ENCODE measurements around the gene ARHGEF4. TPM values are rescaled to one million over a fixed set of nuclear protein-coding genes. Genes with fewer than 3 reads are reported as not detected.

The ARHGEF4 gene
- total RNA-seq, 1 donor from 2014 or later, result 9.3 TPM

DNA sequence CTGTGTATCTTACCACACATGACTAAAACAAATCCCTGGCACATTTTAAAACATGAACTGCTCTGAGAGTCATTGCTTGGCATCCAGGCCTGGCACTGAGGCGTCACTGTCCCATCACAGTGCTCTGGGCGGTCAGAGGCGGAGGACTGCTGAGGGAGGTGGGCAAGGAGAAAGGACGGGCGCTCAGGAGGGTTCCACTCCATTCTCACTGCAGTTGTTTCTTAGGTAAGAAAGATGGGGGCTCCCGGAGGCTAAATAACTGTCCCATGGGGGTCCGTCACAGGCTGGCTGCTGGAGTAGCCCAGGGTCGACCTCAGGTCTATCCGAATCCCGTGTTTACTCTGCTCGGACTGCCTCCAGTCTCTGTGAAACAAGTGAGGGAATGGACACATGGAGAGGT, 139.0 kb downstream of the ARHGEF4 start:
- Histone ChIP-seq H3K27me3 (ENCODE audit: control insufficient read depth, insufficient read depth, low read length) (no peaks in the 10 kb centered on the region), H3K36me3 (ENCODE audit: control insufficient read depth, insufficient read depth, low read length) (no peaks in the 10 kb centered on the region), H3K4me3 (ENCODE audit: low read depth, low read length) (no peak overlapping the region)
- no peak for DNase-seq (ENCODE audit: low read depth)
- TF ChIP-seq, protein P1, sequence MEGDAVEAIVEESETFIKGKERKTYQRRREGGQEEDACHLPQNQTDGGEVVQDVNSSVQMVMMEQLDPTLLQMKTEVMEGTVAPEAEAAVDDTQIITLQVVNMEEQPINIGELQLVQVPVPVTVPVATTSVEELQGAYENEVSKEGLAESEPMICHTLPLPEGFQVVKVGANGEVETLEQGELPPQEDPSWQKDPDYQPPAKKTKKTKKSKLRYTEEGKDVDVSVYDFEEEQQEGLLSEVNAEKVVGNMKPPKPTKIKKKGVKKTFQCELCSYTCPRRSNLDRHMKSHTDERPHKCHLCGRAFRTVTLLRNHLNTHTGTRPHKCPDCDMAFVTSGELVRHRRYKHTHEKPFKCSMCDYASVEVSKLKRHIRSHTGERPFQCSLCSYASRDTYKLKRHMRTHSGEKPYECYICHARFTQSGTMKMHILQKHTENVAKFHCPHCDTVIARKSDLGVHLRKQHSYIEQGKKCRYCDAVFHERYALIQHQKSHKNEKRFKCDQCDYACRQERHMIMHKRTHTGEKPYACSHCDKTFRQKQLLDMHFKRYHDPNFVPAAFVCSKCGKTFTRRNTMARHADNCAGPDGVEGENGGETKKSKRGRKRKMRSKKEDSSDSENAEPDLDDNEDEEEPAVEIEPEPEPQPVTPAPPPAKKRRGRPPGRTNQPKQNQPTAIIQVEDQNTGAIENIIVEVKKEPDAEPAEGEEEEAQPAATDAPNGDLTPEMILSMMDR (IDR thresholded peaks at IDR 0.05; ENCODE audit: insufficient read depth, low read length, poor library complexity, severe bottlenecking), result no peak

DNA sequence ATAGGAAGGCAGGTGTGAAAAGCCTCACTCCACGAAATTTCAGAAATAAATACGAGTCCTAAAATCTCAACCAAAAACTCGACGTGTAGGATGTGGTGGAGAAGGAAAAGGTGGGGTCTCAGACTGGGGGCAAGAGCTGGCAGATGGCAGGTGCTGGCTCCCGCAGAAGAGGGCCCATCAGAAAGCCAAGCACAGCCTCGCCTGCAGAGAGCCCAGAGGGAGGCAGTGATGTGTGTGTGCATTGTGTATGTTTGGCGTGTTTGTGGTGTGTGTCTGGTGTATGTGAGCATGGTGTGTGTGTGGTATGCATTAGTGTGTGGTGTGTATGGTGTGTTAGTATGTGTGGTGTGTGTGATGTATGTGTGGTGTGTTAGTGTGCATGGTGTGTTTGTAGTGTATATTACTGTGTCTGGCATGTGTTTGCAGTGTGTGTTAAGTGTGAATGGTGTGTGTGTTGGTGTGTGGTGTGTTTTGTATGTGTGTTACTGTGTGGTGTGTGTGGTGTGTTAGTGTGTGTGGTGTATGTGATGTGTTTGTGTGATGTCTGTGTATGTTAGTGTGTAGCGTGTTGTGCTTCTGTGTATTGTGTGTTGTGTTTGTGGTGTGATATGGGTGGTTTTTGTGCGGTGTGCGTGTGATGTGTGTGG, 140.0 kb downstream of the ARHGEF4 start:
- TF ChIP-seq, protein P1 (IDR thresholded peaks at IDR 0.05; ENCODE audit: insufficient read depth, low read length, poor library complexity, severe bottlenecking), result no peak
- Histone ChIP-seq H3K36me3 (ENCODE audit: control insufficient read depth, insufficient read depth, low read length) (no peaks in the 10 kb centered on the region), H3K27me3 (ENCODE audit: control insufficient read depth, insufficient read depth, low read length) (no peaks in the 10 kb centered on the region), H3K4me3 (ENCODE audit: low read depth, low read length) (no peak overlapping the region)
- DNase-seq (ENCODE audit: low read depth), result no peak

DNA sequence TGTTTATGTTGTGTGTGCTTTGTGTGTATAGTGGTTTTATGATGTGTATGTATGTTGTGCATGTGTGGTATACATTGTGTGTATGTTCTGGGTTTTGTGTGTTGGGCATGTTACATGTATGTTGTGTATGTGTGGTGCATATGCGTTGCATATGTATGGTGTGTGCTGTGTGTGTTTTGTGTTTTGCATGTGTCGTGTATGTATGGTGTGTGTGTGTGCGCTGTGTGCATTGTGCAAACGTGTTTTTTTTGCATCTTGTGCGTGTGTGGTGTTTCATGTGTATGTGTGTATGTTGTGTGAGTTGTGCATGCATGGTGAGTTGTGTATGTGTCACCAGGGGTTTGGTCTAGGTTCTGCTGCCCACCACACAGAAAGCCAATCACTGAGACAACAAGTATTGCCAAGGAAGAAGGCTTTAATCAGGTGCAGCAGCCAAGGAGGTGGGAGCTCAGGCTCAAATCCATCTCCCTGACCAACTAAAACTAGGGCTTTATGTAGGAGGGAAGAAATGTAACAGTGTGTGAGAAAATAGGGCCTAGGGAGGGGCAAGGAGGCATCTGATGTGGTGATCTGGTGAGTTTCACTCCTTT, 140.8 kb downstream of the ARHGEF4 start:
- no peaks in the 10 kb centered on the region for H3K36me3 ChIP-seq (ENCODE audit: control insufficient read depth, insufficient read depth, low read length)

DNA sequence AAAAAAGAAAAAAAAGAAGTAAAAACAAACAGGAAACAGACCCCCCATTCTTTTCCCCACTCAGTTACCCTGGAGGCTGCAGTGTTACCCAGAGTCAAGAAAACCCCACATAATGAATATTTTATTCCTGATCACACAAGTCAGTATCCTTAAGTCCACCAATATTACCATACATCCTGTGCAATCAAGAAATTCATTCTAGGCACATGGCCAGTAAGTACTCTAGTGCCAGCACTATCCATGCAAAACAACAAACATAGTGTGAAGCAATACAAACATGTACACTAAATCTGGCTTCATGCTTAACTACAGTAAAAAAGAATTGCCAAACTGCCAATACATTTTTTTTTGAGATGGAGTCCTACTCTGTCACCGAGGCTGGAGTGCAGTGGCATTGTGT, 145.0 kb downstream of the ARHGEF4 start:
- TF ChIP-seq, protein P1 (IDR thresholded peaks at IDR 0.05; ENCODE audit: insufficient read depth, low read length, poor library complexity, severe bottlenecking), result no peak
- H3K27me3 ChIP-seq (ENCODE audit: control insufficient read depth, insufficient read depth, low read length), result no peaks in the 10 kb centered on the region
- no peaks in the 10 kb centered on the region for H3K36me3 ChIP-seq (ENCODE audit: control insufficient read depth, insufficient read depth, low read length)
- no peak overlapping the region for H3K4me3 ChIP-seq (ENCODE audit: low read depth, low read length)
- DNase-seq (ENCODE audit: low read depth), result no peak

More for the DNA sequence above, 140.8 kb downstream of the ARHGEF4 start:
- no peak for DNase-seq (ENCODE audit: low read depth)
- Histone ChIP-seq H3K27me3 (ENCODE audit: control insufficient read depth, insufficient read depth, low read length) (no peaks in the 10 kb centered on the region), H3K4me3 (ENCODE audit: low read depth, low read length) (no peak overlapping the region)
- TF ChIP-seq, protein P1 (IDR thresholded peaks at IDR 0.05; ENCODE audit: insufficient read depth, low read length, poor library complexity, severe bottlenecking), result no peak

DNA sequence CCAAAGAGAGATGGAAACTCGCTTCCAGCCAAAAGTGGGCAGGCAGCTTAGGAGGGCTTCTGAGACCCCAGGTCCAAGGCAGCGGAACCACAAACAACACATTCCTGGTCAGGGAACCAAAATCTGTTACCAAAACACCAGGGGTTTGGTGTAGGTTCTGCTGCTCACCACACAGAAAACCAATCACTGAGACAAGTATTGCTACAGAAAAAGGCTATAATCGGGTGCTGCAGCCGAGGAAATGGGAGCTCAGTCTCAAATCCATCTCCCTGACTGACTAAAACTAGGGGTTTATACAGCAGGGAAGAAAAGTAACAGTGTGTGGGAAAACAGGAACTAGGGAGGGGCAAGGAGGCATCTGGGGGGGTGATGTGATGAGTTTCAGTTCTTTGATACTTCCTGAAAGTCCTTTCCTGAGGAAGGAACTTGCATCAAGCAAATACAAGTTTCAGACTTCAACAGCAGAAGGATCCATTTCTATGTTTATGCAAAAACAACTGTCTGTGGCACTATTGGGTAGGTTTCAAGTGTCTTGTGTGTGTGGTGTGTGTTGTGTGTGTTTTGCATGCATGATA, 148.6 kb downstream of the ARHGEF4 start:
- DNase-seq (ENCODE audit: low read depth), result no peak
- TF ChIP-seq, protein P1 (IDR thresholded peaks at IDR 0.05; ENCODE audit: insufficient read depth, low read length, poor library complexity, severe bottlenecking), result no peak
- H3K4me3 ChIP-seq (ENCODE audit: low read depth, low read length), result no peak overlapping the region
- no peaks in the 10 kb centered on the region for H3K27me3 ChIP-seq (ENCODE audit: control insufficient read depth, insufficient read depth, low read length)
- H3K36me3 ChIP-seq (ENCODE audit: control insufficient read depth, insufficient read depth, low read length), result no peaks in the 10 kb centered on the region
